ENCODE results near the gene UBR1. TPM values are rescaled to one million over a fixed set of nuclear protein-coding genes. Genes with fewer than 3 reads are reported as not detected.
"Not testable (repeated sequence)": the region's sequence is repeated elsewhere in the genome, so short reads cannot be mapped to it uniquely, and the experiment has no call there.

The UBR1 gene
- total RNA-seq, 1 donor from 2014 or later: 39.1 TPM

DNA sequence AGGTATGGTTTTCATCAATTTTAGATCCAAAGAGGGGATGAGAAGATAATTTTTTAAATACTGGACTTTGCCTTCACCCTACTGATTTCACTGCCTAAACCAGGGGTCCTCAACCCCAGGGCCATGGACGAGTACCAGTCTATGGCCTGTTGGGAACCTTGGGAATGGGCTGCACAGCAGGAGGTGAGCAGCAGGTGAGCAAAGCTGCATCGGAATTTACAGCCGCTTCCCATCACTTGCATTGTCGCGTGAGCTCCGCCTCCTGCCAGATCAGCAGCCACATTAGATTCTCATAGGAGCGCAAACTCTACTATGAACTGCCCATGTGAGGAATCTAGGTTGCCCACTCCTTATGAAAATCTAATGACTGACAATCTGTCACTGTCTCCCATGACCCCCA lies 109.0 kb downstream of the UBR1 start:
- Mint-ChIP-seq H3K4me3 (ENCODE audit: low read depth) (no peak overlapping the region), H3K27me3 (no peaks in the 10 kb centered on the region), H3K27ac (no peak overlapping the region), H3K4me1 (ENCODE audit: low read depth) (no peaks in the 10 kb centered on the region), H3K9me3 (ENCODE audit: low read depth) (no peaks in the 10 kb centered on the region), H3K36me3 (ENCODE audit: insufficient read depth) (peaks cover 29% of the 10 kb centered on the region)
- TF ChIP-seq, protein P1, sequence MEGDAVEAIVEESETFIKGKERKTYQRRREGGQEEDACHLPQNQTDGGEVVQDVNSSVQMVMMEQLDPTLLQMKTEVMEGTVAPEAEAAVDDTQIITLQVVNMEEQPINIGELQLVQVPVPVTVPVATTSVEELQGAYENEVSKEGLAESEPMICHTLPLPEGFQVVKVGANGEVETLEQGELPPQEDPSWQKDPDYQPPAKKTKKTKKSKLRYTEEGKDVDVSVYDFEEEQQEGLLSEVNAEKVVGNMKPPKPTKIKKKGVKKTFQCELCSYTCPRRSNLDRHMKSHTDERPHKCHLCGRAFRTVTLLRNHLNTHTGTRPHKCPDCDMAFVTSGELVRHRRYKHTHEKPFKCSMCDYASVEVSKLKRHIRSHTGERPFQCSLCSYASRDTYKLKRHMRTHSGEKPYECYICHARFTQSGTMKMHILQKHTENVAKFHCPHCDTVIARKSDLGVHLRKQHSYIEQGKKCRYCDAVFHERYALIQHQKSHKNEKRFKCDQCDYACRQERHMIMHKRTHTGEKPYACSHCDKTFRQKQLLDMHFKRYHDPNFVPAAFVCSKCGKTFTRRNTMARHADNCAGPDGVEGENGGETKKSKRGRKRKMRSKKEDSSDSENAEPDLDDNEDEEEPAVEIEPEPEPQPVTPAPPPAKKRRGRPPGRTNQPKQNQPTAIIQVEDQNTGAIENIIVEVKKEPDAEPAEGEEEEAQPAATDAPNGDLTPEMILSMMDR (IDR thresholded peaks at IDR 0.05; ENCODE audit: unreplicated experiment): no peak
- no peak for DNase-seq (ENCODE audit: low spot score, unreplicated experiment)

GRCh38 chr15:42994546-42994945 lies 111.3 kb downstream of the UBR1 start:
- TF ChIP-seq, protein P1 (IDR thresholded peaks at IDR 0.05; ENCODE audit: unreplicated experiment): no peak
- no peak for DNase-seq (ENCODE audit: low spot score, unreplicated experiment)
- H3K27me3 Mint-ChIP-seq: no peaks in the 10 kb centered on the region
- H3K36me3 Mint-ChIP-seq (ENCODE audit: insufficient read depth): peaks cover 35% of the 10 kb centered on the region
- no peaks in the 10 kb centered on the region for H3K9me3 Mint-ChIP-seq (ENCODE audit: low read depth)
- no peaks in the 10 kb centered on the region for H3K4me1 Mint-ChIP-seq (ENCODE audit: low read depth)
- no peak overlapping the region for H3K27ac Mint-ChIP-seq
- no peak overlapping the region for H3K4me3 Mint-ChIP-seq (ENCODE audit: low read depth)

GRCh38 chr15:42992626-42993025 lies 113.2 kb downstream of the UBR1 start:
- Mint-ChIP-seq H3K4me3 (ENCODE audit: low read depth) (no peak overlapping the region), H3K27ac (no peak overlapping the region), H3K27me3 (no peaks in the 10 kb centered on the region), H3K9me3 (ENCODE audit: low read depth) (no peaks in the 10 kb centered on the region), H3K4me1 (ENCODE audit: low read depth) (no peaks in the 10 kb centered on the region), H3K36me3 (ENCODE audit: insufficient read depth) (peaks cover 28% of the 10 kb centered on the region)
- DNase-seq (ENCODE audit: low spot score, unreplicated experiment): no peak
- TF ChIP-seq, protein P1 (IDR thresholded peaks at IDR 0.05; ENCODE audit: unreplicated experiment): no peak

- Mint-ChIP-seq H3K4me1 (ENCODE audit: low read depth) (no peaks in the 10 kb centered on the region), H3K4me3 (ENCODE audit: low read depth) (no peak overlapping the region), H3K27me3 (no peaks in the 10 kb centered on the region), H3K27ac (no peak overlapping the region), H3K36me3 (ENCODE audit: insufficient read depth) (peaks cover 14% of the 10 kb centered on the region), H3K9me3 (ENCODE audit: low read depth) (no peaks in the 10 kb centered on the region)
- DNase-seq (ENCODE audit: low spot score, unreplicated experiment): no peak
- TF ChIP-seq, protein P1 (IDR thresholded peaks at IDR 0.05; ENCODE audit: unreplicated experiment): no peak
Observed at GRCh38 chr15:42986693-42987342, 119.0 kb downstream of the UBR1 start.

- no peak for DNase-seq (ENCODE audit: low spot score, unreplicated experiment)
- TF ChIP-seq, protein P1 (IDR thresholded peaks at IDR 0.05; ENCODE audit: unreplicated experiment): no peak
- Mint-ChIP-seq H3K36me3 (ENCODE audit: insufficient read depth) (peaks cover 13% of the 10 kb centered on the region), H3K4me3 (ENCODE audit: low read depth) (no peak overlapping the region), H3K4me1 (ENCODE audit: low read depth) (no peaks in the 10 kb centered on the region), H3K9me3 (ENCODE audit: low read depth) (no peaks in the 10 kb centered on the region), H3K27me3 (no peaks in the 10 kb centered on the region), H3K27ac (no peak overlapping the region)
Observed at GRCh38 chr15:42984493-42985034, 121.3 kb downstream of the UBR1 start.

DNA sequence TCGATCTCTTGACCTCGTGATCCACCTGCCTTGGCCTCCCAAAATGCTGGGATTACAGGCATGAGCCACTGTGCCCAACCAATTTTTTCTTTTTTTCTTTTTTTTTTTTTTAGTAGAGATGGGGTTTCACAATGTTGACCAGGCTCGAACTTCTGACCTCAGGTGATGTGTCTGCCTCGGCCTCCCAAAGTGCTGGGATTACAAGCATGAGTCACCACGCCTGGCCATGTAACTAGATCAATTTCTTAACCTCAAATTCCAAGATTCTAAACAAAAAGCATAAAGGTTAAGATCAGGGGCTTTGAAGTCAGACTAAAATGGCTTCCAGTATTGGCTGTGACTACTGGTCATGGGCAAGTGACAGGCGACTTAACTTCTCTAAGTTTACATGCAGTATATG lies 126.7 kb downstream of the UBR1 start:
- H3K27me3 Mint-ChIP-seq; DNase-seq (ENCODE audit: low spot score, unreplicated experiment); H3K4me3 Mint-ChIP-seq (ENCODE audit: low read depth); H3K27ac Mint-ChIP-seq; H3K9me3 Mint-ChIP-seq (ENCODE audit: low read depth); H3K4me1 Mint-ChIP-seq (ENCODE audit: low read depth): not testable (repeated sequence)
- peaks cover 36% of the 10 kb centered on the region for H3K36me3 Mint-ChIP-seq (ENCODE audit: insufficient read depth)
